Activated naive CD8-positive, alpha-beta T cell treated with anti-CD3 and anti-CD28 coated beads, Interleukin-2, amount 50 U/mL, for 24 hours (primary cell): Measurements from ENCODE around the gene PLD1.

Experiments used
- ATAC-seq: fragments of 150-1000 bp; cut with Tn5 transposase; one replicate; pipeline ENCODE4 v1.10.0; 2021
- DNase-seq: peaks from one replicate; pipeline ENCODE4 v3.0.0; 2021
- H3K27ac Mint-ChIP-seq: one replicate; pipeline ENCODE4 v1.8.0; 2021; ENCODE audit warnings: mild to moderate bottlenecking, mixed read lengths
- H3K27me3 Mint-ChIP-seq: one replicate; pipeline ENCODE4 v1.8.0; 2021; ENCODE audit warnings: mixed read lengths
- H3K36me3 Mint-ChIP-seq: one replicate; pipeline ENCODE4 v1.8.0; 2021; ENCODE audit warnings: low read depth, mixed read lengths
- H3K4me1 Mint-ChIP-seq: one replicate; pipeline ENCODE4 v1.8.0; 2021; ENCODE audit warnings: mixed read lengths
- H3K4me3 Mint-ChIP-seq: one replicate; pipeline ENCODE4 v1.8.0; 2021; ENCODE audit warnings: mild to moderate bottlenecking, moderate library complexity, mixed read lengths
- H3K9me3 Mint-ChIP-seq: one replicate; pipeline ENCODE4 v1.8.0; 2021; ENCODE audit warnings: mixed read lengths

Gene PLD1

GRCh38 chr3:171604370-171604769 lies 205.9 kb downstream of the PLD1 start:
- no peaks in the 10 kb centered on the region for H3K4me1 Mint-ChIP-seq
- H3K9me3 Mint-ChIP-seq, result no peaks in the 10 kb centered on the region
- H3K27me3 Mint-ChIP-seq, result no peaks in the 10 kb centered on the region
- H3K36me3 Mint-ChIP-seq, result no peaks in the 10 kb centered on the region
- no peak overlapping the region for H3K27ac Mint-ChIP-seq
- no peak for DNase-seq
- H3K4me3 Mint-ChIP-seq, result no peak overlapping the region
- ATAC-seq, result no peak

GRCh38 chr3:171602072-171602471 lies 208.2 kb downstream of the PLD1 start:
- no peak for ATAC-seq
- H3K27ac Mint-ChIP-seq, result no peak overlapping the region
- no peaks in the 10 kb centered on the region for H3K36me3 Mint-ChIP-seq
- no peaks in the 10 kb centered on the region for H3K27me3 Mint-ChIP-seq
- DNase-seq, result no peak
- no peak overlapping the region for H3K4me3 Mint-ChIP-seq
- H3K9me3 Mint-ChIP-seq, result no peaks in the 10 kb centered on the region
- H3K4me1 Mint-ChIP-seq, result no peaks in the 10 kb centered on the region

GRCh38 chr3:171600030-171600429 lies 210.3 kb downstream of the PLD1 start:
- Mint-ChIP-seq H3K4me3 (no peak overlapping the region), H3K9me3 (no peaks in the 10 kb centered on the region), H3K36me3 (no peaks in the 10 kb centered on the region), H3K27ac (no peak overlapping the region), H3K27me3 (no peaks in the 10 kb centered on the region), H3K4me1 (no peaks in the 10 kb centered on the region)
- ATAC-seq, result no peak
- no peak for DNase-seq

- H3K4me1 Mint-ChIP-seq, result no peaks in the 10 kb centered on the region
- H3K4me3 Mint-ChIP-seq, result no peak overlapping the region
- no peak for DNase-seq
- H3K36me3 Mint-ChIP-seq, result no peaks in the 10 kb centered on the region
- ATAC-seq, result no peak
- no peaks in the 10 kb centered on the region for H3K9me3 Mint-ChIP-seq
- no peaks in the 10 kb centered on the region for H3K27me3 Mint-ChIP-seq
- H3K27ac Mint-ChIP-seq, result no peak overlapping the region
Measured at GRCh38 chr3:171598990-171599389, 211.3 kb downstream of the PLD1 start.

GRCh38 chr3:171592786-171593185 lies 217.5 kb downstream of the PLD1 start:
- DNase-seq (no peak), ATAC-seq (no peak)
- no peaks in the 10 kb centered on the region for H3K4me1 Mint-ChIP-seq
- peaks cover 3% of the 10 kb centered on the region for H3K27me3 Mint-ChIP-seq
- H3K36me3 Mint-ChIP-seq, result no peaks in the 10 kb centered on the region
- no peak overlapping the region for H3K27ac Mint-ChIP-seq
- no peak overlapping the region for H3K4me3 Mint-ChIP-seq
- no peaks in the 10 kb centered on the region for H3K9me3 Mint-ChIP-seq

- ATAC-seq (no peak), DNase-seq (no peak)
- Mint-ChIP-seq H3K4me1 (no peaks in the 10 kb centered on the region), H3K27me3 (peaks cover 3% of the 10 kb centered on the region), H3K27ac (no peak overlapping the region), H3K9me3 (no peaks in the 10 kb centered on the region), H3K36me3 (no peaks in the 10 kb centered on the region), H3K4me3 (no peak overlapping the region)
Measured at GRCh38 chr3:171591070-171591469, 219.2 kb downstream of the PLD1 start.

- ATAC-seq (no peak), DNase-seq (no peak)
- no peaks in the 10 kb centered on the region for H3K27me3 Mint-ChIP-seq
- no peaks in the 10 kb centered on the region for H3K9me3 Mint-ChIP-seq
- no peak overlapping the region for H3K27ac Mint-ChIP-seq
- no peaks in the 10 kb centered on the region for H3K4me1 Mint-ChIP-seq
- H3K36me3 Mint-ChIP-seq, result no peaks in the 10 kb centered on the region
- no peak overlapping the region for H3K4me3 Mint-ChIP-seq
Measured at GRCh38 chr3:171586274-171586673, 224.0 kb downstream of the PLD1 start.

GRCh38 chr3:171585039-171585438 lies 225.2 kb downstream of the PLD1 start:
- no peak overlapping the region for H3K4me3 Mint-ChIP-seq
- no peaks in the 10 kb centered on the region for H3K9me3 Mint-ChIP-seq
- H3K27ac Mint-ChIP-seq, result no peak overlapping the region
- ATAC-seq (no peak), DNase-seq (no peak)
- no peaks in the 10 kb centered on the region for H3K4me1 Mint-ChIP-seq
- H3K36me3 Mint-ChIP-seq, result no peaks in the 10 kb centered on the region
- H3K27me3 Mint-ChIP-seq, result no peaks in the 10 kb centered on the region

- ATAC-seq (no peak), DNase-seq (no peak)
- Mint-ChIP-seq H3K4me1 (no peaks in the 10 kb centered on the region), H3K9me3 (no peaks in the 10 kb centered on the region), H3K4me3 (no peak overlapping the region), H3K27ac (no peak overlapping the region), H3K27me3 (no peaks in the 10 kb centered on the region), H3K36me3 (no peaks in the 10 kb centered on the region)
Measured at GRCh38 chr3:171584100-171584499, 226.2 kb downstream of the PLD1 start.

- H3K4me3 Mint-ChIP-seq, result no peak overlapping the region
- H3K27ac Mint-ChIP-seq, result no peak overlapping the region
- no peaks in the 10 kb centered on the region for H3K27me3 Mint-ChIP-seq
- ATAC-seq (no peak), DNase-seq (no peak)
- H3K4me1 Mint-ChIP-seq, result no peaks in the 10 kb centered on the region
- H3K9me3 Mint-ChIP-seq, result no peaks in the 10 kb centered on the region
- H3K36me3 Mint-ChIP-seq, result no peaks in the 10 kb centered on the region
Measured at GRCh38 chr3:171574556-171575240, 235.6 kb downstream of the PLD1 start.

GRCh38 chr3:171569571-171570132 lies 240.6 kb downstream of the PLD1 start:
- no peak for ATAC-seq
- Mint-ChIP-seq H3K4me1 (peaks cover 2% of the 10 kb centered on the region), H3K4me3 (no peak overlapping the region), H3K27me3 (no peaks in the 10 kb centered on the region), H3K36me3 (no peaks in the 10 kb centered on the region), H3K27ac (no peak overlapping the region), H3K9me3 (no peaks in the 10 kb centered on the region)
- no peak for DNase-seq

GRCh38 chr3:171568766-171569165 lies 241.5 kb downstream of the PLD1 start:
- H3K36me3 Mint-ChIP-seq, result no peaks in the 10 kb centered on the region
- DNase-seq, result no peak
- H3K27me3 Mint-ChIP-seq, result no peaks in the 10 kb centered on the region
- no peaks in the 10 kb centered on the region for H3K9me3 Mint-ChIP-seq
- no peak overlapping the region for H3K4me3 Mint-ChIP-seq
- ATAC-seq, result no peak
- no peak overlapping the region for H3K27ac Mint-ChIP-seq
- peaks cover 2% of the 10 kb centered on the region for H3K4me1 Mint-ChIP-seq

GRCh38 chr3:171566803-171567422 lies 243.4 kb downstream of the PLD1 start:
- Mint-ChIP-seq H3K4me1 (peaks cover 9% of the 10 kb centered on the region), H3K9me3 (no peaks in the 10 kb centered on the region), H3K4me3 (no peak overlapping the region), H3K36me3 (no peaks in the 10 kb centered on the region), H3K27me3 (no peaks in the 10 kb centered on the region), H3K27ac (no peak overlapping the region)
- DNase-seq (no peak), ATAC-seq (no peak)

GRCh38 chr3:171565481-171566058 lies 244.7 kb downstream of the PLD1 start:
- no peak for DNase-seq

More at GRCh38 chr3:171565481-171566058, 244.7 kb downstream of the PLD1 start:
- Mint-ChIP-seq H3K27me3 (no peaks in the 10 kb centered on the region), H3K9me3 (no peaks in the 10 kb centered on the region), H3K4me1 (peaks cover 20% of the 10 kb centered on the region), H3K4me3 (no peak overlapping the region), H3K36me3 (no peaks in the 10 kb centered on the region), H3K27ac (no peak overlapping the region)
- no peak for ATAC-seq
